Neutrophil (primary cell): ENCODE measurements around the gene LILRB3.

Experiments
- H3K27ac ChIP-seq: fragments of 200-600 bp; sonication (generic); 2 replicates; pipeline ENCODE4 v1.5.1; 2016; ENCODE audit warnings: mild to moderate bottlenecking, moderate library complexity
- H3K27me3 ChIP-seq: fragments of 200-600 bp; sonication (generic); 2 replicates; pipeline ENCODE4 v1.6.0; 2016; ENCODE audit warnings: mild to moderate bottlenecking
- H3K36me3 ChIP-seq: fragments of 200-600 bp; sonication (generic); 2 replicates; pipeline ENCODE4 v1.5.1; 2017
- H3K4me1 ChIP-seq, 2 experiments: fragments of 200-600 bp in 1 of 2; sonication (generic) in 1 of 2; 1 replicate in 1 of 2; 2 replicates in 1 of 2; pipeline versions ENCODE4 v1.5.1 to v1.6.1; 2013 to 2016; ENCODE audit warnings: low read depth in 1 of 2, low read length in 1 of 2, mild to moderate bottlenecking in 1 of 2, moderate library complexity in 1 of 2; ENCODE audit not compliant: control insufficient read depth in 1 of 2, insufficient read depth in 1 of 2
- H3K4me3 ChIP-seq, 2 experiments: fragments of 200-600 bp in 1 of 2; sonication (generic) in 1 of 2; 1 replicate in 1 of 2; 2 replicates in 1 of 2; pipeline ENCODE4 v1.5.1; 2013 to 2016; ENCODE audit warnings: low read depth in 1 of 2, low read length in 1 of 2, mild to moderate bottlenecking in 1 of 2, moderate library complexity in 1 of 2
- H3K9me3 ChIP-seq: fragments of 200-600 bp; sonication (generic); 2 replicates; pipeline ENCODE4 v1.5.1; 2016
- TF ChIP-seq, protein P1 (sequence below): fragments of 200-600 bp; sonication (generic); IDR thresholded peaks from 2 replicates; pipeline ENCODE4 v1.5.1; 2016; ENCODE audit warnings: antibody characterized with exemption

Gene LILRB3

DNA sequence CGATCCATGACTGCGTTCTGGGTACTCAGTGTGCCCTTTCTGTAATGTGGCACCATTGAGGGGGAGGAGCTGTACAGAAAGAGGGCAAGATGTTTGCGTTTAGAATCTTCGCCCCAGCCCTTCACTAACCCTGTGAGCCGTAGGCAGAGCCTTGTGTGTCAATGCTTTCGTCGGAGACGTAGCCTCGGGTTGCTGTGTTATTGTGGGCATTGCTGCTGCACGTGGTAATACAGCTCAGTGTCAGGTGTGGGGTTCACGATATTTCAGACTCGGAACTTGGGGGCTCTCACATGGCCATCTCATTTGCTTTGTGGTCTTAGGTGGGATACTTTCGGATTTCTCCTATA, 16.0 kb downstream of the LILRB3 start:
- Histone ChIP-seq H3K4me1 (peaks cover 95 to 98% of the 10 kb centered on the region in 2 experiments), H3K9me3 (no peaks in the 10 kb centered on the region), H3K27ac (peak overlapping the region; percentile 93), H3K27me3 (no peaks in the 10 kb centered on the region), H3K4me3 (peak overlapping the region; percentile 59 to 87), H3K36me3 (peaks cover 60% of the 10 kb centered on the region)
- TF ChIP-seq, protein P1, sequence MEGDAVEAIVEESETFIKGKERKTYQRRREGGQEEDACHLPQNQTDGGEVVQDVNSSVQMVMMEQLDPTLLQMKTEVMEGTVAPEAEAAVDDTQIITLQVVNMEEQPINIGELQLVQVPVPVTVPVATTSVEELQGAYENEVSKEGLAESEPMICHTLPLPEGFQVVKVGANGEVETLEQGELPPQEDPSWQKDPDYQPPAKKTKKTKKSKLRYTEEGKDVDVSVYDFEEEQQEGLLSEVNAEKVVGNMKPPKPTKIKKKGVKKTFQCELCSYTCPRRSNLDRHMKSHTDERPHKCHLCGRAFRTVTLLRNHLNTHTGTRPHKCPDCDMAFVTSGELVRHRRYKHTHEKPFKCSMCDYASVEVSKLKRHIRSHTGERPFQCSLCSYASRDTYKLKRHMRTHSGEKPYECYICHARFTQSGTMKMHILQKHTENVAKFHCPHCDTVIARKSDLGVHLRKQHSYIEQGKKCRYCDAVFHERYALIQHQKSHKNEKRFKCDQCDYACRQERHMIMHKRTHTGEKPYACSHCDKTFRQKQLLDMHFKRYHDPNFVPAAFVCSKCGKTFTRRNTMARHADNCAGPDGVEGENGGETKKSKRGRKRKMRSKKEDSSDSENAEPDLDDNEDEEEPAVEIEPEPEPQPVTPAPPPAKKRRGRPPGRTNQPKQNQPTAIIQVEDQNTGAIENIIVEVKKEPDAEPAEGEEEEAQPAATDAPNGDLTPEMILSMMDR = no peak

DNA sequence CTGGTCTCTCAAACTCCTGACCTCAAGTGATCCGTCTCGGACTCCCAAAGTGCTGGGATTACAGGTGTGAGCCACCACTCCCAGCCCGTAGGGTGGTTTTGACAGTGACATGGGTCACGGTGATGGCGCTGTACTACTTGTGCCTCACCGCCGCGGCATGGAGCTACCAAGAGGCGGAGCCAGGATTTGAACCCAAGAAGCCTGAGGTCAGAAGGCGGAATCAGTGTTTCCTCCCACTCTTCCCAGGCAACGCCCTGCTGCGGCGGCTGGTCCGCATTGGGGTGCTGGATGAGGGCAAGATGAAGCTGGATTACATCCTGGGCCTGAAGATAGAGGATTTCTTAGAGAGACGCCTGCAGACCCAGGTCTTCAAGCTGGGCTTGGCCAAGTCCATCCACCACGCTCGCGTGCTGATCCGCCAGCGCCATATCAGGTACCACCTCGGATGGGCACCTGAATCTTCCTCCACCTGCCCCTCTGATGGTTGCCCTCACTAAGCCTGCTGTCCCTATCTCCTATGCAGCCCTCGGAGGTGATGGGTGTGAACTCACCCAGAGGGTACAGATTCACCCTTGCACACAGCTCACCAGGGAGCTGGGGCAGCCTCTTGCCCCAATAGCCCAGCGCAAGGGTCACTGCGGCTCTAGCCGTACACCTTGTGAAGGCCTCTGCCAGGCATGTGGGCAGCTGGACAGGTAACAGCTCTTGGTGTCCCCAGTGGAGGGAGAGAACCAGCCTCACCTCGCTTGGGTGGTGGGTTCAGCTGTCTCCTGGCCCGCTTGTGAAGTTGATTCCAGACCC, 16.6 kb downstream of the LILRB3 start:
- Histone ChIP-seq H3K4me1 (peaks cover 97 to 99% of the 10 kb centered on the region in 2 experiments), H3K36me3 (peaks cover 66% of the 10 kb centered on the region), H3K4me3 (peak overlapping the region; percentile 59 to 87), H3K9me3 (no peaks in the 10 kb centered on the region), H3K27ac (peak overlapping the region; percentile 93), H3K27me3 (no peaks in the 10 kb centered on the region)
- TF ChIP-seq, protein P1 = no peak

DNA sequence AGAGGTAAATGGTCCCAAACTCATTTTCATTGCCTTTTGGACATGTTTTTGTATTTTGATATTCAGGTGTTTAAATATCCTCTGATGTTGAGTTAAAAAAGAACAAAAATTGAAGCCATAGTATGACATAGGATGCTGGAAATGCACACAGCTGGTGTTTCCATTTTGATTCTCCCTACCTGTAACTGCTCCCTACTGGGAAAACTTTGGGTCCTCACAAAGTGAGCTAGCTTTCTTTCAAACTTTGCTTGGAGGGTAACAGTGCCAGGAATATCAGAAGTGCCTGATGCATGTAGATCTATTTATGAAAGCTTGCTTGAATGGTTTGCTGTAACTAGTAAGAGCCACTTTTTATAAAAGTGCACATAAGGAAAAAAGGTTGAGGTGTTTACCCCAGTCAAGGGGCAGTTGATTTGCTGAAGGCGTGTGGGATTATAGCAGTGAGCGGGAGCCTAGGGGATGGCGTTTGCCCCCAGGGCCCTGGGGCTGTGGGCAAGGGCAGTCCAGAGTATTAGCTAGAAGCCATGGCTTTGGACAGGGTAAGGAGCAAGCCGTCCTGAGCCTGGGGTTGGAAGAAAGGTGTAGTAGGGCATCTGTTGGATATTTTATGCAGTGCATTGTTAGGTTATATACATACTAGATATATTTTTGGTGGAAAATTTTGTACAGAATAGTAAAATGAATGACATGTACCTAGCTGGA, 17.9 kb downstream of the LILRB3 start:
- H3K36me3 ChIP-seq = peaks cover 69% of the 10 kb centered on the region
- H3K27me3 ChIP-seq = no peaks in the 10 kb centered on the region
- H3K27ac ChIP-seq = peak overlapping the region; percentile 93
- TF ChIP-seq, protein P1 = no peak
- peak overlapping the region; percentile 59 to 87 for H3K4me3 ChIP-seq
- no peaks in the 10 kb centered on the region for H3K9me3 ChIP-seq
- peaks cover 90 to 92% of the 10 kb centered on the region in 2 experiments for H3K4me1 ChIP-seq

DNA sequence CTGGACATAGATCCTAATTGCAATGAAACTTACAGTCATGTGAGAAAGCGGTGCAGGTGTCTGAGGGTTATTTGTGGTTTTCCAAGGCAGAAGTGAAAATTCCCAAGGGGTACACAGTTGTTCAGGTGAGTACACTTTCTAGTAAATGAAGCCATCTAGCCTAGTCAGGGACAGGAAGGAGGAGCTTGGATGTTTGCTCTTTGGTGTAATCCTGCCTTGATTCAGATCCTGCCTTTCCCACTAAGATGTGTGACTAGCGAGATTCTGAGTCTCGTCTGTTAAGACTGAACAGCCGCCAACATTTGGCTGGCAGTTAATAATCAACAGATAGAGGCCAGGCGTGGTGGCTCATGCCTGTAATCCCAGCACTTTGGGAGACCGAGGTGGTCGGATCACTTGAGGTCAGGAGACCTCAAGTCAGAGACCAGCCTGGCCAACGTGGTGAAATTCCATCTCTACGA, 19.6 kb downstream of the LILRB3 start:
- peak overlapping the region; percentile 87 to 91 for H3K4me3 ChIP-seq
- H3K27me3 ChIP-seq = no peaks in the 10 kb centered on the region
- no peaks in the 10 kb centered on the region for H3K9me3 ChIP-seq
- H3K4me1 ChIP-seq = peaks cover 79 to 81% of the 10 kb centered on the region in 2 experiments
- H3K27ac ChIP-seq = peak overlapping the region; percentile 93
- H3K36me3 ChIP-seq = peaks cover 81% of the 10 kb centered on the region
- TF ChIP-seq, protein P1 = no peak

DNA sequence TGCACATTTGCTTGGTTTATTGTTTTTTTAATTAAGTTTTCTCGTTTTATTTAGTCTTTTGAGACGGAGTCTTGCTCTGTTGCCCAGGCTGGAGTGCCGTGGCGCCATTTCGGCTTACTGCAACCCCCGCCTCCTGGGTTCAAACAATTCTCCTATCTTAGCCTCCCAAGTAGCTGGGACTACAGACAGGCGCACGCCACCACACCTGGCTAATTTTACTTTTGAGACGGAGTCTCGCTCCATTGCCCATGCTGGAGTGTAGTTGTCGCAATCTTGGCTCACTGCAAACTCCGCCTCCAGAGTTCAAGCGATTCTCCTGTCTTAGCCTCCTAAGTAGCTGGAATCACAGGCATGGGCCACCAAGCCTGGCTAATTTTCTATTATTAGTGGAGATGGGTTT, 20.8 kb downstream of the LILRB3 start:
- no peaks in the 10 kb centered on the region for H3K9me3 ChIP-seq
- peaks cover 84% of the 10 kb centered on the region for H3K36me3 ChIP-seq
- peak overlapping the region; percentile 87 to 91 for H3K4me3 ChIP-seq
- no peaks in the 10 kb centered on the region for H3K27me3 ChIP-seq
- H3K4me1 ChIP-seq = peaks cover 70 to 72% of the 10 kb centered on the region in 2 experiments
- H3K27ac ChIP-seq = peak overlapping the region; percentile 93
- TF ChIP-seq, protein P1 = no peak
